Measurements from ENCODE around the gene MOXD1. TPM values are rescaled to one million over a fixed set of nuclear protein-coding genes. Genes with fewer than 3 reads are reported as not detected.

The MOXD1 gene
- total and polyA plus RNA-seq, 2 of the 8 experiments (the other 6 are each of a cell fraction or from before 2014, with no cell fraction given) = 1.6 to 3.5 TPM

DNA sequence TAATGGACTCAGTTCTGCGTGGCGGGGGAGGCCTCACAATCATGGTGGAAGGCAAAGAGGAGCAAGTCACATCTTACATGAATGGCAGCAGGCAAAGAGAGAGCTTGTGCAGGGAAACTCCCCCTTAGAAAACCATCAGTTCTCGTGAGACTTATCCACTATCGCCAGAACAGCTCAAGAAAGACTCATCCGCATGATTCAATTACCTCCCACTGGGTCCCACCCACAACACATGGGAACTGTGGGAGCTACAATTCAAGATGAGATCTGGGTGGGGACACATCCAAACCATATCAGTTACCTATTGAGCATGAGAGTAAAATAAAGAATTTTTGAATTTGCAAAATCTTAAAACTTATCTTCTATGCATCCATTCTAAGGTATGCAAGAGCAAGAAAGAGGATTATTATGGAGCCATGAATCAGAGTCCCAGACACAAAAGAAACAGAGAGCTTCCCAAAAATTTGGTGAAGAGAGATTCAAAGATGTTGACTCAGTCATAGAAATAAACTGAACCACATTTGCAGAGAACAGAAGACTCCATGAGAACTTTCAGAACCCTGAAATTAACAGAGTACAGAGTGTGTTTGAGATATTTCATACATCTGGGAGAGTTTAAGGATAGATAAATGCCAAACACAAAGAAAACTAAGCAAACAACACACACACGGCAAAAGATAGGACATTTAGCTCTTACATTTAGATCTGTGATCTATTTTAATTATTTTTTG, 17.1 kb upstream of the MOXD1 start (continued):
- TF ChIP-seq SP4 (IDR thresholded peaks at IDR 0.05; ENCODE audit: low read length) (no peak), SIX5 (IDR thresholded peaks at IDR 0.05; ENCODE audit: low read depth, low read length) (no peak), JUND (IDR thresholded peaks at IDR 0.05; ENCODE audit: low read length) (no peak), EP300 (IDR thresholded peaks at IDR 0.05; ENCODE audit: borderline replicate concordance in 1 of 2, low read depth in 2 of 2, low read length in 2 of 2) (no peak)
